HepG2 (cell line): ENCODE measurements around the gene ST14. TPM values are rescaled to one million over a fixed set of nuclear protein-coding genes. Genes with fewer than 3 reads are reported as not detected.

Source experiments
- ATAC-seq: fragments of 200-7000 bp; cut with Tn5 transposase; 3 replicates; pipeline ENCODE4 v1.9.1; 2020; ENCODE audit warnings: mild to moderate bottlenecking, moderate library complexity
- BruUV-seq: library from RNA; stranded (reverse); fragments of 400-500 nt; replicated peaks from 2 replicates; lab custom pipeline; 2021; lab: Mats Ljungman, UMichigan
- CTCF ChIA-PET: fragments of 300-600 bp; formaldehyde crosslinking; extraction: SDS; loops from one replicate; lab custom pipeline; 2021; ENCODE audit warnings: low total read pairs, inconsistent platforms, low intra/inter-chr PET ratio; lab: Yijun Ruan, JAX
- POLR2A ChIA-PET: fragments of 350-600 bp; sonication (Branson Sonifier 250); formaldehyde crosslinking; loops from one replicate; lab custom pipeline; 2020; ENCODE audit warnings: antibody characterized with exemption, inconsistent platforms; lab: Yijun Ruan, JAX
- DNase-seq: peaks from one replicate; pipeline ENCODE4 v3.0.0-alpha.2; 2015; ENCODE audit warnings: low spot score
- FAIRE-seq: peaks from 3 replicates; lab custom pipeline; 2011; peaks lifted over from hg19 to GRCh38; lab: Jason Lieb, UNC
- H2AFZ ChIP-seq: one replicate; pipeline ENCODE4 v1.6.1; 2011; ENCODE audit warnings: low read length, inconsistent platforms
- H3K27ac ChIP-seq: fragments of 300-600 bp; 3 replicates; pipeline ENCODE4 v1.8.0; 2011; ENCODE audit warnings: mixed run types, mild to moderate bottlenecking, mixed read lengths, low read length, inconsistent platforms; ENCODE audit not compliant: insufficient read depth; ENCODE audit errors: extremely low read length
- H3K27me3 ChIP-seq, 2 experiments: fragments of 200-600 bp in 1 of 2; 2 replicates in 1 of 2; 3 replicates in 1 of 2; pipeline versions ENCODE4 v1.6.0 to v1.8.0; 2011; ENCODE audit warnings: low read length in 2 of 2, mild to moderate bottlenecking in 2 of 2, moderate library complexity in 2 of 2, inconsistent platforms in 1 of 2; ENCODE audit not compliant: insufficient read depth in 2 of 2, control insufficient read depth in 1 of 2
- H3K36me3 ChIP-seq, 2 experiments: fragments of 200-600 bp in 1 of 2; replicated peaks in 1 of 2; 2 replicates in 1 of 2; 3 replicates in 1 of 2; pipeline versions ENCODE4 v1.5.1 to v1.8.0; 2011; ENCODE audit warnings: low read length in 2 of 2, inconsistent platforms in 1 of 2; ENCODE audit not compliant: insufficient read depth in 2 of 2, control insufficient read depth in 1 of 2
- H3K4me1 ChIP-seq: 2 replicates; pipeline ENCODE4 v1.5.1; 2012; ENCODE audit warnings: low read length, inconsistent platforms; ENCODE audit not compliant: insufficient read depth
- H3K4me2 ChIP-seq: 2 replicates; pipeline ENCODE4 v1.6.0; 2011; ENCODE audit warnings: low read depth, low read length, inconsistent platforms
- H3K4me3 ChIP-seq, 3 experiments: fragments of 200-600 bp in 1 of 3; sonication (generic), shearing (Covaris generic) in 1 of 3; replicated peaks in 1 of 3; 2 replicates each; pipeline ENCODE4 v1.5.1; 2011 to 2016; ENCODE audit warnings: low read length in 3 of 3, inconsistent platforms in 2 of 3, low read depth in 2 of 3, mild to moderate bottlenecking in 2 of 3, control low read depth in 1 of 3, mixed read lengths in 1 of 3; ENCODE audit not compliant: insufficient read depth in 1 of 3
- H3K79me2 ChIP-seq: one replicate; pipeline ENCODE4 v1.6.1; 2011; ENCODE audit warnings: low read length, inconsistent platforms; ENCODE audit not compliant: insufficient read depth
- H3K9ac ChIP-seq: 2 replicates; pipeline ENCODE4 v1.6.0; 2011; ENCODE audit warnings: mild to moderate bottlenecking, low read depth, low read length, inconsistent platforms; ENCODE audit not compliant: insufficient read depth
- H3K9me3 ChIP-seq: 2 replicates; pipeline ENCODE4 v1.5.1; 2012; ENCODE audit warnings: mild to moderate bottlenecking, low read length
- H4K20me1 ChIP-seq: 2 replicates; pipeline ENCODE4 v1.6.0; 2011; ENCODE audit warnings: inconsistent platforms, mild to moderate bottlenecking, low read length, moderate library complexity; ENCODE audit not compliant: insufficient read depth
- ATAD3A ChIP-seq: sonication (generic); formaldehyde crosslinking; IDR thresholded peaks from 2 replicates; pipeline ENCODE4 v1.4.0; 2020; ENCODE audit warnings: missing genetic modification reagents
- EZH2 ChIP-seq: conservative IDR thresholded peaks from 2 replicates; pipeline ENCODE4 v1.6.1; 2012; ENCODE audit warnings: mild to moderate bottlenecking, low read depth, low read length, moderate library complexity
- MAFF ChIP-seq: IDR thresholded peaks from 2 replicates; pipeline ENCODE4 v1.6.1; 2011; ENCODE audit warnings: low read depth, low read length, improper control_type of control experiment
- MAFK ChIP-seq, 2 experiments: IDR thresholded peaks in 1 of 2; conservative IDR thresholded peaks in 1 of 2; 2 replicates each; pipeline ENCODE4 v1.6.1; 2011; ENCODE audit warnings: improper control_type of control experiment in 2 of 2, low read length in 2 of 2
- NFE2 ChIP-seq: sonication (generic); formaldehyde crosslinking; IDR thresholded peaks from 2 replicates; pipeline ENCODE4 v1.4.0; 2020; ENCODE audit warnings: missing genetic modification reagents
- ZFP82 ChIP-seq: sonication (generic); formaldehyde crosslinking; IDR thresholded peaks from 2 replicates; pipeline ENCODE4 v1.5.1; 2020; ENCODE audit warnings: mild to moderate bottlenecking, missing genetic modification reagents, borderline replicate concordance
- ZNF318 ChIP-seq: sonication (generic); formaldehyde crosslinking; IDR thresholded peaks from 2 replicates; pipeline ENCODE4 v1.4.0; 2020; ENCODE audit warnings: mild to moderate bottlenecking, missing genetic modification reagents
- WGBS: methylation state at CpG from one replicate; pipeline ENCODE4 v1.1.6; 2017; ENCODE audit warnings: low lambda C conversion rate; 5-methylcytosine and 5-hydroxymethylcytosine counted together
- in situ Hi-C: cut with HindIII; loops from 2 replicates; pipeline ENCODE4 v1.10.0; 2017; ENCODE audit warnings: low pct_unique_long_range_greater_than_20kb; ENCODE audit not compliant: extremely low pct_ligation_motif_present
- intact Hi-C: fragments of 100-400 bp; cut with micrococcal nuclease; formaldehyde crosslinking; loops from one replicate; pipeline ENCODE4 v1.10.0; 2022; ENCODE audit not compliant: unreplicated experiment
- polyA plus RNA-seq, 8 experiments: library from polyadenylated mRNA; depleted of rRNA in 3 of 8; stranded (reverse) in 7 of 8; unstranded in 1 of 8; fragments of >200 nt; fragmentation: Illumina TruSeq in 4 of 8; extraction: Trizol in 4 of 8; gene quantifications; 2 replicates each; pipeline versions ENCODE4 v1.2.1 to v1.2.3, GENCODE V29; 2011 to 2016; ENCODE audit warnings: low read depth in 4 of 8, missing spikeins in 1 of 8, mixed read lengths in 1 of 8; ENCODE audit not compliant: insufficient read depth in 1 of 8
- total RNA-seq, 5 experiments: library from RNA; depleted of rRNA; stranded (reverse); fragments of >200 nt; fragmentation: Illumina TruSeq; extraction: Trizol; gene quantifications; 2 replicates each; pipeline ENCODE4 v1.2.3, GENCODE V29; 2016; ENCODE audit warnings: low read depth in 1 of 5

Gene ST14
- total and polyA plus RNA-seq, 2 of the 13 experiments (the other 11 are each of a cell fraction or from before 2014, with no cell fraction given), result 0.88 to 1.4 TPM

DNA sequence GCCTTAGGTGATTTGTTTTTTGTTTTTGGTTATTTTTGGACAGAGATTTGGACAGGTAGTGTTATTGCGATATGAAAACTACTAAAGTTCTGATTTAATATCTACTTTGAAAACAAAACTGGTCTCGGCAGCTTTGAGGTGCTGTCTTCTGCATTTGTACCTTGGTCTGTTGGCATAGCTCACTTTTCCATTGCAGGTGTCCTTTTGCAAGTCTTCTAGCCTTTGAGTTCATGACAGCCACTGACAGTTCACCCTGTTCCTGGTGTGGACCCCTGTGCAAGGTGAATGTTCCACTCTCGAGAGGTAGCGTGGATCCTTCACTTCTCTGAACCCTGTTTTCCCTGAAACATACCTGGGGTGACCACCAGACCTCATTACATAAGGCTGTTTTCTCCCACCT lies 44.9 kb upstream of the ST14 start (continued):
- TF ChIP-seq ZNF318 (CRISPR knock-in tag) (no peak), ATAD3A (CRISPR knock-in tag) (no peak), NFE2 (CRISPR knock-in tag) (no peak)

DNA sequence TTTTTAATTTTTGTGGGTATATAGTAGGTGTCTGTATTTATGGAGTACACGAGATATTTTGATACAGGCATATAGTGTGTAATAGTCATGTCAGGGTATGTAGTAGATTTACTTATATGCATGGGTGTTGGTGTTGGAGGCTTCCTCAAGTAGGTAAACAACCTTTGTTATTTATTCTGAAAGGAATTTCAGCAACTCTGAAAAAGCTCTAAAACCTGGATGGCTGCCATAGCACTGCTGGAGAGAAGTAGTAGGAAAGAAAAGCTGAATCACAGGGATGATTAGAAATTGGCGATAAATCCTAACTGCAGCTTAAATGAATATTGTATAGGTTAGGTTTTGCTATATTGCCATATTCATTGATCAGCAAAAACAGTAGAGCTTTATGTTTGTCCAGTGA lies 44.4 kb upstream of the ST14 start:
- Histone ChIP-seq H3K9me3 (no peaks in the 10 kb centered on the region), H3K4me3 (no peak overlapping the region), H3K9ac (no peak overlapping the region), H3K4me2 (no peak overlapping the region), H4K20me1 (peaks cover 7% of the 10 kb centered on the region), H3K27ac (no peak overlapping the region), H3K36me3 (peaks cover 19 to 73% of the 10 kb centered on the region in 2 experiments), H3K27me3 (no peaks in the 10 kb centered on the region), H3K79me2 (peaks cover 64% of the 10 kb centered on the region), H2AFZ (no peak overlapping the region), H3K4me1 (peaks cover 46% of the 10 kb centered on the region)
- no peak for DNase-seq
- intact Hi-C loops, result no loop called here
- ChIA-PET POLR2A (interaction anchor here (1.7 to 2.2 kb wide), 2 partner anchors 9 to 112 kb away, joined by 7 to 12 read pairs; partner anchors contain the start of gene PRDM10), CTCF (no interaction called here)
- TF ChIP-seq EZH2, result no peak
- TF ChIP-seq MAFF, result peak; percentile 21; the same call in 1 of the 2 replicates
- TF ChIP-seq MAFK (conservative IDR thresholded peaks at IDR 0.05 in 1 of 2, IDR thresholded peaks at IDR 0.05 in 1 of 2; ENCODE audit: low read length in 2 of 2), result 0 out of 4 replicates have a peak, but pooled peaks of 1 of the 2 experiments have one; percentile 6
- TF ChIP-seq ZFP82, result no peak
- no TSS peak for BruUV-seq
- in situ Hi-C loops, result no loop called here
- ATAC-seq, result no peak
- WGBS, result 96% methylated on average over 2 of the region's 2 CpGs
- FAIRE-seq, result no peak
